GM23338 (cell line): Measurements from ENCODE around the gene SNURF. TPM values are rescaled to one million over a fixed set of nuclear protein-coding genes. Genes with fewer than 3 reads are reported as not detected.

ENCODE experiments used
- ATAC-seq: fragments of 200-7000 bp; cut with Tn5 transposase; 3 replicates; pipeline ENCODE4 v1.9.1; 2020
- DNase-seq: peaks from one replicate; pipeline ENCODE4 v3.0.0-alpha.2; 2015; ENCODE audit warnings: low spot score
- H2AFZ ChIP-seq: fragments of 200-600 bp; sonication (generic); 2 replicates; pipeline ENCODE4 v1.8.0; 2016; ENCODE audit warnings: antibody characterized with exemption, mild to moderate bottlenecking, moderate library complexity
- H3F3A ChIP-seq: fragments of 200-600 bp; sonication (generic); replicated peaks from 2 replicates; pipeline ENCODE4 v1.8.0; 2017; ENCODE audit warnings: antibody characterized with exemption, mixed run types, low read depth
- H3K27ac ChIP-seq: fragments of 200-600 bp; sonication (generic); 2 replicates; pipeline ENCODE4 v1.6.1; 2016; ENCODE audit warnings: low read depth
- H3K27me3 ChIP-seq: fragments of 200-600 bp; sonication (generic); 2 replicates; pipeline ENCODE4 v1.8.0; 2016; ENCODE audit warnings: mild to moderate bottlenecking, mixed run types, moderate library complexity; ENCODE audit not compliant: insufficient read depth
- H3K36me3 ChIP-seq: fragments of 200-600 bp; sonication (generic); 2 replicates; pipeline ENCODE4 v1.8.0; 2016; ENCODE audit warnings: mild to moderate bottlenecking; ENCODE audit not compliant: insufficient read depth
- H3K4me1 ChIP-seq: fragments of 200-600 bp; sonication (generic); 2 replicates; pipeline ENCODE4 v1.8.0; 2016; ENCODE audit warnings: mild to moderate bottlenecking, moderate library complexity; ENCODE audit not compliant: insufficient read depth
- H3K4me2 ChIP-seq: fragments of 200-600 bp; sonication (generic); 2 replicates; pipeline ENCODE4 v1.7.1; 2017; ENCODE audit warnings: mixed run types
- H3K4me3 ChIP-seq: fragments of 200-600 bp; sonication (generic); 2 replicates; pipeline ENCODE4 v1.6.1; 2016; ENCODE audit warnings: mixed run types
- H3K79me2 ChIP-seq: fragments of 200-600 bp; sonication (generic); replicated peaks from 2 replicates; pipeline ENCODE4 v1.8.0; 2017; ENCODE audit warnings: mild to moderate bottlenecking; ENCODE audit not compliant: insufficient read depth
- H3K9me2 ChIP-seq: fragments of 200-600 bp; sonication (generic); 2 replicates; pipeline ENCODE4 v1.8.0; 2017; ENCODE audit not compliant: insufficient read depth
- H4K20me1 ChIP-seq: fragments of 200-600 bp; sonication (generic); replicated peaks from 2 replicates; pipeline ENCODE4 v1.8.0; 2017; ENCODE audit warnings: mild to moderate bottlenecking; ENCODE audit not compliant: insufficient read depth
- H3K27ac Mint-ChIP-seq: 2 replicates; pipeline ENCODE4 v1.8.0; 2020; ENCODE audit warnings: inconsistent platforms, mild to moderate bottlenecking, moderate library complexity, mixed read lengths
- H3K27me3 Mint-ChIP-seq: 3 replicates; pipeline ENCODE4 v1.8.0; 2022; ENCODE audit warnings: low read depth, mild to moderate bottlenecking, moderate library complexity, mixed read lengths, inconsistent platforms; ENCODE audit not compliant: insufficient read depth, poor library complexity
- H3K36me3 Mint-ChIP-seq: 3 replicates; pipeline ENCODE4 v1.8.0; 2021; ENCODE audit warnings: low read depth, mild to moderate bottlenecking, inconsistent platforms, moderate library complexity, mixed read lengths
- H3K4me1 Mint-ChIP-seq: 3 replicates; pipeline ENCODE4 v1.8.0; 2020; ENCODE audit warnings: mild to moderate bottlenecking, inconsistent platforms, mixed read lengths
- H3K4me3 Mint-ChIP-seq: 3 replicates; pipeline ENCODE4 v1.8.0; 2021; ENCODE audit warnings: moderate library complexity, mild to moderate bottlenecking, inconsistent platforms, mixed read lengths
- H3K9me3 Mint-ChIP-seq: 3 replicates; pipeline ENCODE4 v1.8.0; 2020; ENCODE audit warnings: moderate library complexity, mild to moderate bottlenecking, inconsistent platforms, mixed read lengths
- JUNB ChIP-seq: IDR thresholded peaks from one replicate; pipeline ENCODE4 v1.6.1; 2016; ENCODE audit warnings: antibody characterized with exemption; ENCODE audit not compliant: unreplicated experiment
- STAT1 ChIP-seq: IDR thresholded peaks from one replicate; pipeline ENCODE4 v1.6.1; 2016; ENCODE audit warnings: antibody characterized with exemption; ENCODE audit not compliant: unreplicated experiment
- polyA plus RNA-seq: library from polyadenylated mRNA; unstranded; fragments of >200 nt; fragmentation: Nextera tagmentation; extraction: Ambion mirVana; gene quantifications from 2 replicates; pipeline ENCODE4 v1.2.1, GENCODE V29; 2016
- total RNA-seq: library from RNA; depleted of rRNA; stranded (reverse); fragments of >200 nt; shearing (Covaris generic); gene quantifications from 2 replicates; pipeline ENCODE4 v1.2.3, GENCODE V29; 2014
- TF ChIP-seq, protein P1 (sequence below), 2 experiments: fragments of 200-600 bp in 1 of 2; sonication (generic) in 1 of 2; conservative IDR thresholded peaks; 2 replicates each; pipeline versions ENCODE4 v1.5.1 to v1.6.1; 2016 to 2017; ENCODE audit warnings: antibody characterized with exemption in 2 of 2, low read depth in 2 of 2, mild to moderate bottlenecking in 2 of 2, moderate library complexity in 1 of 2
- TF ChIP-seq, protein P2 (sequence below): IDR thresholded peaks from one replicate; pipeline ENCODE4 v1.6.1; 2018; ENCODE audit warnings: antibody characterized with exemption; ENCODE audit not compliant: unreplicated experiment

SNURF gene
- total and polyA plus RNA-seq, 2 experiments from 2014 or later, result 19.1 to 63.6 TPM

DNA sequence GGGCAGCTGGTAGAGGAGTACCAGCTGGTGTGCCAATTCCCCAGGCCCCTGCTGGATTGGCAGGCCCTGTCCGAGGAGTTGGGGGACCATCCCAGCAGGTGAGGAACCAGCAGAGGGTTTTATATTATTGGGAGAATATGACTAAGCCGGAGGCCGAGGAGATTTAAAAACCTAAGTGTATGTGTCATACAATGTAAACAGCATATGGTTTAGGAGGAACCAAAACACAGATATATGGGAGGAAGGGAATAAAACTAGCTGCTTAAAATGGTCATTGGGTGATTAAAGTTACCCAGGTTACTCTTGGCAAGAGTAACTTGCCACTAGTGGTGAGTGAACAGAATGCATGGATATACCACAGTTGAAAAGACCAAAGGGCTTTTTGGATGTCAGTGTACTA is 22.1 kb downstream of the SNURF start:
- no peak for TF ChIP-seq JUNB
- TF ChIP-seq, protein P1, sequence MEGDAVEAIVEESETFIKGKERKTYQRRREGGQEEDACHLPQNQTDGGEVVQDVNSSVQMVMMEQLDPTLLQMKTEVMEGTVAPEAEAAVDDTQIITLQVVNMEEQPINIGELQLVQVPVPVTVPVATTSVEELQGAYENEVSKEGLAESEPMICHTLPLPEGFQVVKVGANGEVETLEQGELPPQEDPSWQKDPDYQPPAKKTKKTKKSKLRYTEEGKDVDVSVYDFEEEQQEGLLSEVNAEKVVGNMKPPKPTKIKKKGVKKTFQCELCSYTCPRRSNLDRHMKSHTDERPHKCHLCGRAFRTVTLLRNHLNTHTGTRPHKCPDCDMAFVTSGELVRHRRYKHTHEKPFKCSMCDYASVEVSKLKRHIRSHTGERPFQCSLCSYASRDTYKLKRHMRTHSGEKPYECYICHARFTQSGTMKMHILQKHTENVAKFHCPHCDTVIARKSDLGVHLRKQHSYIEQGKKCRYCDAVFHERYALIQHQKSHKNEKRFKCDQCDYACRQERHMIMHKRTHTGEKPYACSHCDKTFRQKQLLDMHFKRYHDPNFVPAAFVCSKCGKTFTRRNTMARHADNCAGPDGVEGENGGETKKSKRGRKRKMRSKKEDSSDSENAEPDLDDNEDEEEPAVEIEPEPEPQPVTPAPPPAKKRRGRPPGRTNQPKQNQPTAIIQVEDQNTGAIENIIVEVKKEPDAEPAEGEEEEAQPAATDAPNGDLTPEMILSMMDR (conservative IDR thresholded peaks at IDR 0.05; ENCODE audit: low read depth in 2 of 2), result peak in 1 of 2 experiments; percentile 41; a peak in 2 of 4 replicates
- DNase-seq, result no peak
- peaks cover 95% of the 10 kb centered on the region for H3K36me3 Mint-ChIP-seq
- no peak overlapping the region for H3K27ac Mint-ChIP-seq
- H3K4me1 Mint-ChIP-seq, result peaks cover 49% of the 10 kb centered on the region
- Histone ChIP-seq H3K4me1 (no peaks in the 10 kb centered on the region; the same call in 1 of the 2 replicates), H4K20me1 (peaks cover 29% of the 10 kb centered on the region), H3F3A (peaks cover 3% of the 10 kb centered on the region), H3K79me2 (peaks cover 100% of the 10 kb centered on the region), H3K4me2 (no peak overlapping the region), H3K36me3 (peaks cover 75% of the 10 kb centered on the region), H3K4me3 (no peak overlapping the region), H3K27me3 (no peaks in the 10 kb centered on the region), H3K27ac (no peak overlapping the region; the same call in 1 of the 2 replicates), H2AFZ (no peak overlapping the region), H3K9me2 (no peaks in the 10 kb centered on the region)
- peak; percentile 15; the same call in 1 of the 3 replicates for ATAC-seq
- peaks cover 60% of the 10 kb centered on the region for H3K9me3 Mint-ChIP-seq
- no peak overlapping the region for H3K4me3 Mint-ChIP-seq
- H3K27me3 Mint-ChIP-seq, result peaks cover 15% of the 10 kb centered on the region

DNA sequence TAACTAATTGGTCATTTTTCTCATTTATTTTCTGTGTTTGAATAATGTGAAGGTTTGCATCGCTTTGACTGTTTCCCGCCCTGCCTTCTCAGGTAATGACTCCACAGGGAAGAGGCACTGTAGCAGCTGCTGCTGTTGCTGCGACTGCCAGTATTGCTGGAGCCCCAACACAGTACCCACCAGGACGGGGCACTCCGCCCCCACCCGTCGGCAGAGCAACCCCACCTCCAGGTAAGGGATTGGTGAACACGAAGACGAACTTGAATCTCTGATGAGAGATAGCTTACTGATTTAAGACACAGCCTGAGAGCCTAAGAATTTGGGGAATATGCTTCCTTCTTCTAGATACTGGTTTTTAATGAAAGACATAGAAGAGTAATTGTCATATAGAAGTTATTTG is 22.9 kb downstream of the SNURF start:
- H3K36me3 ChIP-seq, result peaks cover 71% of the 10 kb centered on the region
- no peak overlapping the region for H3K4me2 ChIP-seq
- H3K4me3 Mint-ChIP-seq, result no peak overlapping the region
- H3K4me3 ChIP-seq, result no peak overlapping the region
- peak overlapping the region; percentile 67 for H3K27ac ChIP-seq
- no peak overlapping the region for H2AFZ ChIP-seq
- H3K4me1 ChIP-seq, result no peaks in the 10 kb centered on the region; the same call in 1 of the 2 replicates
- peaks cover 96% of the 10 kb centered on the region for H3K36me3 Mint-ChIP-seq
- H3K4me1 Mint-ChIP-seq, result peaks cover 51% of the 10 kb centered on the region
- H3K9me3 Mint-ChIP-seq, result peaks cover 61% of the 10 kb centered on the region
- H3K27me3 ChIP-seq, result no peaks in the 10 kb centered on the region
- peaks cover 100% of the 10 kb centered on the region for H3K79me2 ChIP-seq
- no peaks in the 10 kb centered on the region for H3K9me2 ChIP-seq
- DNase-seq (no peak), ATAC-seq (peak; percentile 31)
- H3K27ac Mint-ChIP-seq, result no peak overlapping the region
- peaks cover 3% of the 10 kb centered on the region for H3F3A ChIP-seq
- TF ChIP-seq, protein P2, sequence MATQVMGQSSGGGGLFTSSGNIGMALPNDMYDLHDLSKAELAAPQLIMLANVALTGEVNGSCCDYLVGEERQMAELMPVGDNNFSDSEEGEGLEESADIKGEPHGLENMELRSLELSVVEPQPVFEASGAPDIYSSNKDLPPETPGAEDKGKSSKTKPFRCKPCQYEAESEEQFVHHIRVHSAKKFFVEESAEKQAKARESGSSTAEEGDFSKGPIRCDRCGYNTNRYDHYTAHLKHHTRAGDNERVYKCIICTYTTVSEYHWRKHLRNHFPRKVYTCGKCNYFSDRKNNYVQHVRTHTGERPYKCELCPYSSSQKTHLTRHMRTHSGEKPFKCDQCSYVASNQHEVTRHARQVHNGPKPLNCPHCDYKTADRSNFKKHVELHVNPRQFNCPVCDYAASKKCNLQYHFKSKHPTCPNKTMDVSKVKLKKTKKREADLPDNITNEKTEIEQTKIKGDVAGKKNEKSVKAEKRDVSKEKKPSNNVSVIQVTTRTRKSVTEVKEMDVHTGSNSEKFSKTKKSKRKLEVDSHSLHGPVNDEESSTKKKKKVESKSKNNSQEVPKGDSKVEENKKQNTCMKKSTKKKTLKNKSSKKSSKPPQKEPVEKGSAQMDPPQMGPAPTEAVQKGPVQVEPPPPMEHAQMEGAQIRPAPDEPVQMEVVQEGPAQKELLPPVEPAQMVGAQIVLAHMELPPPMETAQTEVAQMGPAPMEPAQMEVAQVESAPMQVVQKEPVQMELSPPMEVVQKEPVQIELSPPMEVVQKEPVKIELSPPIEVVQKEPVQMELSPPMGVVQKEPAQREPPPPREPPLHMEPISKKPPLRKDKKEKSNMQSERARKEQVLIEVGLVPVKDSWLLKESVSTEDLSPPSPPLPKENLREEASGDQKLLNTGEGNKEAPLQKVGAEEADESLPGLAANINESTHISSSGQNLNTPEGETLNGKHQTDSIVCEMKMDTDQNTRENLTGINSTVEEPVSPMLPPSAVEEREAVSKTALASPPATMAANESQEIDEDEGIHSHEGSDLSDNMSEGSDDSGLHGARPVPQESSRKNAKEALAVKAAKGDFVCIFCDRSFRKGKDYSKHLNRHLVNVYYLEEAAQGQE, result no peak
- TF ChIP-seq JUNB (no peak), STAT1 (no peak)
- peaks cover 15% of the 10 kb centered on the region for H3K27me3 Mint-ChIP-seq
- H4K20me1 ChIP-seq, result peaks cover 23% of the 10 kb centered on the region
